ENCODE measurements around the gene BNC2.

The BNC2 gene

GRCh38 chr9:16833296-16833835, 37.1 kb downstream of the BNC2 start:
- Histone ChIP-seq H3K27ac (ENCODE audit: low read depth in 2 of 2, low read length in 2 of 2) (no peak overlapping the region), H3K4me1 (ENCODE audit: control insufficient read depth in 2 of 2, insufficient read depth in 2 of 2, low read length in 2 of 2) (no peaks in the 10 kb centered on the region), H3K9ac (ENCODE audit: low read depth in 1 of 2, low read length in 2 of 2) (no peak overlapping the region), H3K4me3 (ENCODE audit: low read length in 2 of 2) (no peak overlapping the region), H3K27me3 (ENCODE audit: control insufficient read depth in 2 of 2, insufficient read depth in 2 of 2, low read length in 2 of 2) (no peaks in the 10 kb centered on the region), H3K36me3 (ENCODE audit: control insufficient read depth in 2 of 2, insufficient read depth in 2 of 2, low read length in 2 of 2) (no peaks in the 10 kb centered on the region), H3K9me3 (ENCODE audit: control insufficient read depth in 2 of 2, low read length in 2 of 2) (no peaks in the 10 kb centered on the region)

GRCh38 chr9:16832101-16832500, 38.4 kb downstream of the BNC2 start:
- Histone ChIP-seq H3K4me3 (ENCODE audit: low read length in 2 of 2) (no peak overlapping the region), H3K9ac (ENCODE audit: low read depth in 1 of 2, low read length in 2 of 2) (no peak overlapping the region), H3K27me3 (ENCODE audit: control insufficient read depth in 2 of 2, insufficient read depth in 2 of 2, low read length in 2 of 2) (no peaks in the 10 kb centered on the region), H3K4me1 (ENCODE audit: control insufficient read depth in 2 of 2, insufficient read depth in 2 of 2, low read length in 2 of 2) (no peaks in the 10 kb centered on the region), H3K9me3 (ENCODE audit: control insufficient read depth in 2 of 2, low read length in 2 of 2) (no peaks in the 10 kb centered on the region), H3K27ac (ENCODE audit: low read depth in 2 of 2, low read length in 2 of 2) (no peak overlapping the region), H3K36me3 (ENCODE audit: control insufficient read depth in 2 of 2, insufficient read depth in 2 of 2, low read length in 2 of 2) (no peaks in the 10 kb centered on the region)

- Histone ChIP-seq H3K36me3 (ENCODE audit: control insufficient read depth in 2 of 2, insufficient read depth in 2 of 2, low read length in 2 of 2) (no peaks in the 10 kb centered on the region), H3K9me3 (ENCODE audit: control insufficient read depth in 2 of 2, low read length in 2 of 2) (no peaks in the 10 kb centered on the region), H3K9ac (ENCODE audit: low read depth in 1 of 2, low read length in 2 of 2) (no peak overlapping the region), H3K4me3 (ENCODE audit: low read length in 2 of 2) (no peak overlapping the region), H3K27me3 (ENCODE audit: control insufficient read depth in 2 of 2, insufficient read depth in 2 of 2, low read length in 2 of 2) (no peaks in the 10 kb centered on the region), H3K27ac (ENCODE audit: low read depth in 2 of 2, low read length in 2 of 2) (no peak overlapping the region), H3K4me1 (ENCODE audit: control insufficient read depth in 2 of 2, insufficient read depth in 2 of 2, low read length in 2 of 2) (no peaks in the 10 kb centered on the region)
These were observed 39.7 kb downstream of the BNC2 start for GRCh38 chr9:16830806-16831205.

GRCh38 chr9:16828340-16829281, 41.9 kb downstream of the BNC2 start:
- no peak overlapping the region for H3K9ac ChIP-seq (ENCODE audit: low read depth in 1 of 2, low read length in 2 of 2)
- no peaks in the 10 kb centered on the region for H3K9me3 ChIP-seq (ENCODE audit: control insufficient read depth in 2 of 2, low read length in 2 of 2)
- H3K27ac ChIP-seq (ENCODE audit: low read depth in 2 of 2, low read length in 2 of 2): no peak overlapping the region

GRCh38 chr9:16825971-16826625, 44.4 kb downstream of the BNC2 start:
- Histone ChIP-seq H3K36me3 (ENCODE audit: control insufficient read depth in 2 of 2, insufficient read depth in 2 of 2, low read length in 2 of 2) (no peaks in the 10 kb centered on the region), H3K4me3 (ENCODE audit: low read length in 2 of 2) (no peak overlapping the region), H3K27ac (ENCODE audit: low read depth in 2 of 2, low read length in 2 of 2) (no peak overlapping the region), H3K4me1 (ENCODE audit: control insufficient read depth in 2 of 2, insufficient read depth in 2 of 2, low read length in 2 of 2) (no peaks in the 10 kb centered on the region), H3K9me3 (ENCODE audit: control insufficient read depth in 2 of 2, low read length in 2 of 2) (no peaks in the 10 kb centered on the region), H3K27me3 (ENCODE audit: control insufficient read depth in 2 of 2, insufficient read depth in 2 of 2, low read length in 2 of 2) (no peaks in the 10 kb centered on the region), H3K9ac (ENCODE audit: low read depth in 1 of 2, low read length in 2 of 2) (no peak overlapping the region)

More at GRCh38 chr9:16828340-16829281, 41.9 kb downstream of the BNC2 start:
- H3K4me1 ChIP-seq (ENCODE audit: control insufficient read depth in 2 of 2, insufficient read depth in 2 of 2, low read length in 2 of 2): no peaks in the 10 kb centered on the region
- peak overlapping the region; percentile 4 to 48 for H3K4me3 ChIP-seq (ENCODE audit: low read length in 2 of 2)
- H3K36me3 ChIP-seq (ENCODE audit: control insufficient read depth in 2 of 2, insufficient read depth in 2 of 2, low read length in 2 of 2): no peaks in the 10 kb centered on the region
- H3K27me3 ChIP-seq (ENCODE audit: control insufficient read depth in 2 of 2, insufficient read depth in 2 of 2, low read length in 2 of 2): no peaks in the 10 kb centered on the region

- H3K9ac ChIP-seq (ENCODE audit: low read depth in 1 of 2, low read length in 2 of 2): no peak overlapping the region
- H3K4me1 ChIP-seq (ENCODE audit: control insufficient read depth in 2 of 2, insufficient read depth in 2 of 2, low read length in 2 of 2): no peaks in the 10 kb centered on the region
- peak overlapping the region in 1 of 2 donors; percentile 56 for H3K27ac ChIP-seq (ENCODE audit: low read depth in 2 of 2, low read length in 2 of 2)
- H3K9me3 ChIP-seq (ENCODE audit: control insufficient read depth in 2 of 2, low read length in 2 of 2): no peaks in the 10 kb centered on the region
- no peaks in the 10 kb centered on the region for H3K36me3 ChIP-seq (ENCODE audit: control insufficient read depth in 2 of 2, insufficient read depth in 2 of 2, low read length in 2 of 2)
- H3K27me3 ChIP-seq (ENCODE audit: control insufficient read depth in 2 of 2, insufficient read depth in 2 of 2, low read length in 2 of 2): no peaks in the 10 kb centered on the region
- H3K4me3 ChIP-seq (ENCODE audit: low read length in 2 of 2): no peak overlapping the region
These were observed 45.1 kb downstream of the BNC2 start for GRCh38 chr9:16825331-16825725.

GRCh38 chr9:16824545-16825330, 45.7 kb downstream of the BNC2 start:
- peak overlapping the region in 1 of 2 donors; percentile 56 for H3K27ac ChIP-seq (ENCODE audit: low read depth in 2 of 2, low read length in 2 of 2)
- no peak overlapping the region for H3K4me3 ChIP-seq (ENCODE audit: low read length in 2 of 2)

GRCh38 chr9:16823906-16824305, 46.6 kb downstream of the BNC2 start:
- no peaks in the 10 kb centered on the region for H3K4me1 ChIP-seq (ENCODE audit: control insufficient read depth in 2 of 2, insufficient read depth in 2 of 2, low read length in 2 of 2)
- H3K9me3 ChIP-seq (ENCODE audit: control insufficient read depth in 2 of 2, low read length in 2 of 2): no peaks in the 10 kb centered on the region
- no peaks in the 10 kb centered on the region for H3K27me3 ChIP-seq (ENCODE audit: control insufficient read depth in 2 of 2, insufficient read depth in 2 of 2, low read length in 2 of 2)
- H3K4me3 ChIP-seq (ENCODE audit: low read length in 2 of 2): no peak overlapping the region
- H3K36me3 ChIP-seq (ENCODE audit: control insufficient read depth in 2 of 2, insufficient read depth in 2 of 2, low read length in 2 of 2): no peaks in the 10 kb centered on the region
- no peak overlapping the region for H3K27ac ChIP-seq (ENCODE audit: low read depth in 2 of 2, low read length in 2 of 2)
- no peak overlapping the region for H3K9ac ChIP-seq (ENCODE audit: low read depth in 1 of 2, low read length in 2 of 2)

More at GRCh38 chr9:16824545-16825330, 45.7 kb downstream of the BNC2 start:
- H3K36me3 ChIP-seq (ENCODE audit: control insufficient read depth in 2 of 2, insufficient read depth in 2 of 2, low read length in 2 of 2): no peaks in the 10 kb centered on the region
- no peak overlapping the region for H3K9ac ChIP-seq (ENCODE audit: low read depth in 1 of 2, low read length in 2 of 2)
- H3K9me3 ChIP-seq (ENCODE audit: control insufficient read depth in 2 of 2, low read length in 2 of 2): no peaks in the 10 kb centered on the region
- H3K4me1 ChIP-seq (ENCODE audit: control insufficient read depth in 2 of 2, insufficient read depth in 2 of 2, low read length in 2 of 2): no peaks in the 10 kb centered on the region
- no peaks in the 10 kb centered on the region for H3K27me3 ChIP-seq (ENCODE audit: control insufficient read depth in 2 of 2, insufficient read depth in 2 of 2, low read length in 2 of 2)

- no peaks in the 10 kb centered on the region for H3K9me3 ChIP-seq (ENCODE audit: control insufficient read depth in 2 of 2, low read length in 2 of 2)
- no peak overlapping the region for H3K27ac ChIP-seq (ENCODE audit: low read depth in 2 of 2, low read length in 2 of 2)
- H3K4me3 ChIP-seq (ENCODE audit: low read length in 2 of 2): no peak overlapping the region
- H3K36me3 ChIP-seq (ENCODE audit: control insufficient read depth in 2 of 2, insufficient read depth in 2 of 2, low read length in 2 of 2): no peaks in the 10 kb centered on the region
- no peaks in the 10 kb centered on the region for H3K4me1 ChIP-seq (ENCODE audit: control insufficient read depth in 2 of 2, insufficient read depth in 2 of 2, low read length in 2 of 2)
- no peak overlapping the region for H3K9ac ChIP-seq (ENCODE audit: low read depth in 1 of 2, low read length in 2 of 2)
- no peaks in the 10 kb centered on the region for H3K27me3 ChIP-seq (ENCODE audit: control insufficient read depth in 2 of 2, insufficient read depth in 2 of 2, low read length in 2 of 2)
These were observed 49.1 kb downstream of the BNC2 start for GRCh38 chr9:16821344-16821743.

All from mucosa of rectum (tissue), 2 donors.